Keratinocyte (primary cell): ENCODE results near the gene VIT. TPM values are rescaled to one million over a fixed set of nuclear protein-coding genes. Genes with fewer than 3 reads are reported as not detected.

ENCODE experiments used
- DNase-seq: peaks from one replicate; pipeline ENCODE4 v3.0.0-alpha.2; 2011; ENCODE audit warnings: low read depth, missing footprints, low spot score
- FAIRE-seq: peaks from 2 replicates; lab custom pipeline; 2011; peaks lifted over from hg19 to GRCh38; lab: Jason Lieb, UNC
- H2AFZ ChIP-seq: 2 replicates; pipeline ENCODE4 v1.6.0; 2012; ENCODE audit warnings: low read length, control low read depth, inconsistent platforms; ENCODE audit not compliant: control insufficient read depth
- H3K27ac ChIP-seq: 2 replicates; pipeline ENCODE4 v1.5.1; 2011; ENCODE audit warnings: low read length; ENCODE audit not compliant: control insufficient read depth, insufficient read depth
- H3K27me3 ChIP-seq: 3 replicates; pipeline ENCODE4 v1.6.0; 2011; ENCODE audit warnings: low read length; ENCODE audit not compliant: control insufficient read depth, insufficient read depth; ENCODE audit errors: extremely low read depth
- H3K36me3 ChIP-seq, 2 experiments: 2 replicates in 1 of 2; 3 replicates in 1 of 2; pipeline ENCODE4 v1.5.1; 2011; ENCODE audit warnings: low read length in 2 of 2, mild to moderate bottlenecking in 1 of 2; ENCODE audit not compliant: control insufficient read depth in 2 of 2, insufficient read depth in 2 of 2; ENCODE audit errors: extremely low read depth in 1 of 2
- H3K4me1 ChIP-seq: 3 replicates; pipeline ENCODE4 v1.5.1; 2011; ENCODE audit warnings: low read length; ENCODE audit not compliant: control insufficient read depth, insufficient read depth; ENCODE audit errors: extremely low read depth
- H3K4me2 ChIP-seq: 3 replicates; pipeline ENCODE4 v1.6.0; 2011; ENCODE audit warnings: low read depth, low read length; ENCODE audit not compliant: control insufficient read depth, insufficient read depth; ENCODE audit errors: extremely low read depth
- H3K4me3 ChIP-seq, 3 experiments: fragments of 200-600 bp in 1 of 3; sonication (generic) in 1 of 3; 2 replicates in 2 of 3; 3 replicates in 1 of 3; pipeline ENCODE4 v1.5.1; 2011 to 2016; ENCODE audit warnings: low read length in 3 of 3, mild to moderate bottlenecking in 3 of 3, control low read depth in 2 of 3, inconsistent platforms in 1 of 3, low read depth in 1 of 3, mixed read lengths in 1 of 3, mixed run types in 1 of 3, moderate library complexity in 1 of 3; ENCODE audit not compliant: control insufficient read depth in 2 of 3, insufficient read depth in 2 of 3; ENCODE audit errors: extremely low read depth in 1 of 3
- H3K79me2 ChIP-seq: 2 replicates; pipeline ENCODE4 v1.6.0; 2012; ENCODE audit warnings: low read length; ENCODE audit not compliant: control insufficient read depth, insufficient read depth
- H3K9ac ChIP-seq: 3 replicates; pipeline ENCODE4 v1.6.0; 2011; ENCODE audit warnings: low read length; ENCODE audit not compliant: control insufficient read depth, insufficient read depth; ENCODE audit errors: extremely low read depth
- H3K9me1 ChIP-seq: 3 replicates; pipeline ENCODE4 v1.6.0; 2011; ENCODE audit warnings: low read length; ENCODE audit not compliant: control insufficient read depth, insufficient read depth; ENCODE audit errors: extremely low read depth
- H3K9me3 ChIP-seq: 2 replicates; pipeline ENCODE4 v1.5.1; 2012; ENCODE audit warnings: low read depth, low read length; ENCODE audit not compliant: control insufficient read depth
- H4K20me1 ChIP-seq: 3 replicates; pipeline ENCODE4 v1.6.0; 2011; ENCODE audit warnings: low read length; ENCODE audit not compliant: control insufficient read depth, insufficient read depth; ENCODE audit errors: extremely low read depth
- CTCF ChIP-seq, 3 experiments: IDR thresholded peaks in 1 of 3; conservative IDR thresholded peaks in 1 of 3; optimal IDR thresholded peaks in 1 of 3; 2 replicates in 2 of 3; 3 replicates in 1 of 3; pipeline versions ENCODE3 to v1.5.1; 2011; ENCODE audit warnings: low read length in 3 of 3, mild to moderate bottlenecking in 3 of 3, moderate library complexity in 2 of 3, control low read depth in 1 of 3, inconsistent platforms in 1 of 3; ENCODE audit not compliant: insufficient read depth in 2 of 3; ENCODE audit errors: extremely low read depth in 1 of 3
- EZH2 ChIP-seq: IDR thresholded peaks from one replicate; pipeline ENCODE4 v1.6.1; 2012; ENCODE audit warnings: inconsistent platforms, mild to moderate bottlenecking, low read length, moderate library complexity
- dilution Hi-C: fragments of 300-500 bp; cut with MboI; formaldehyde crosslinking; loops from one replicate; pipeline ENCODE4 v1.7.0; 2020; ENCODE audit warnings: low sequenced_read_pairs; ENCODE audit not compliant: extremely low pct_ligation_motif_present
- polyA plus RNA-seq, 5 experiments: library from polyadenylated mRNA; depleted of rRNA in 3 of 5; stranded (reverse) in 3 of 5; stranded (forward) in 1 of 5; unstranded in 1 of 5; fragments of >200 nt; gene quantifications; 1 replicate in 1 of 5; 2 replicates in 3 of 5; 3 replicates in 1 of 5; pipeline versions ENCODE4 v1.2.1 to v1.2.3, GENCODE V29; 2011 to 2012; ENCODE audit warnings: missing spikeins in 2 of 5, low read depth in 1 of 5, low replicate concordance in 1 of 5

Gene VIT
- polyA plus RNA-seq, 1 donor (not counting 4 experiments of a cell fraction or from before 2014, with no cell fraction given) = 0.79 TPM

GRCh38 chr2:36713310-36713709 is 16.8 kb downstream of the VIT start:
- H3K4me1 ChIP-seq = peaks cover 4% of the 10 kb centered on the region
- TF ChIP-seq EZH2 (no peak), CTCF (optimal IDR thresholded peaks at IDR 0.05 in 1 of 3, IDR thresholded peaks at IDR 0.05 in 1 of 3, conservative IDR thresholded peaks at IDR 0.05 in 1 of 3; ENCODE audit: extremely low read depth in 1 of 3, insufficient read depth in 2 of 3, low read length in 3 of 3) (no peak)
- H4K20me1 ChIP-seq = no peaks in the 10 kb centered on the region
- H3K9ac ChIP-seq = no peak overlapping the region
- dilution Hi-C loops = no loop called here
- no peak overlapping the region for H2AFZ ChIP-seq
- DNase-seq (no peak), FAIRE-seq (no peak)
- H3K27ac ChIP-seq = no peak overlapping the region
- H3K9me1 ChIP-seq = no peaks in the 10 kb centered on the region
- no peak overlapping the region for H3K4me3 ChIP-seq
- H3K4me2 ChIP-seq = no peak overlapping the region
- H3K27me3 ChIP-seq = no peaks in the 10 kb centered on the region
- no peaks in the 10 kb centered on the region for H3K79me2 ChIP-seq
- no peaks in the 10 kb centered on the region for H3K36me3 ChIP-seq
- no peaks in the 10 kb centered on the region for H3K9me3 ChIP-seq

- Histone ChIP-seq H3K4me3 (no peak overlapping the region), H3K27ac (no peak overlapping the region), H3K4me2 (no peak overlapping the region), H2AFZ (no peak overlapping the region), H3K79me2 (no peaks in the 10 kb centered on the region), H3K4me1 (no peaks in the 10 kb centered on the region), H3K36me3 (no peaks in the 10 kb centered on the region), H3K9ac (no peak overlapping the region), H3K9me3 (no peaks in the 10 kb centered on the region), H3K27me3 (no peaks in the 10 kb centered on the region), H4K20me1 (no peaks in the 10 kb centered on the region), H3K9me1 (no peaks in the 10 kb centered on the region)
- FAIRE-seq (no peak), DNase-seq (no peak)
- dilution Hi-C loops = no loop called here
- no peak for TF ChIP-seq CTCF (optimal IDR thresholded peaks at IDR 0.05 in 1 of 3, IDR thresholded peaks at IDR 0.05 in 1 of 3, conservative IDR thresholded peaks at IDR 0.05 in 1 of 3; ENCODE audit: extremely low read depth in 1 of 3, insufficient read depth in 2 of 3, low read length in 3 of 3)
- TF ChIP-seq EZH2 = no peak
Observed at GRCh38 chr2:36716111-36716510, 19.6 kb downstream of the VIT start.
